Umbilical cord (tissue), 2 donors: ENCODE results near the gene TRPM8. TPM values are rescaled to one million over a fixed set of nuclear protein-coding genes. Genes with fewer than 3 reads are reported as not detected.

Source experiments
- DNase-seq: peaks from one replicate; pipeline ENCODE4 v3.0.0-alpha.2; 2015; ENCODE audit warnings: low spot score
- total RNA-seq: library from RNA; depleted of rRNA; stranded (reverse); fragments of >200 nt; gene quantifications from one replicate; pipeline ENCODE4 v1.2.3, GENCODE V29; 2014; ENCODE audit warnings: low replicate concordance; ENCODE audit not compliant: insufficient read depth

Gene TRPM8
- total RNA-seq, 1 donor from 2014 or later = 17.3 TPM

- DNase-seq = no peak
Observed at GRCh38 chr2:234044157-234044556, 127.0 kb downstream of the TRPM8 start.

DNA sequence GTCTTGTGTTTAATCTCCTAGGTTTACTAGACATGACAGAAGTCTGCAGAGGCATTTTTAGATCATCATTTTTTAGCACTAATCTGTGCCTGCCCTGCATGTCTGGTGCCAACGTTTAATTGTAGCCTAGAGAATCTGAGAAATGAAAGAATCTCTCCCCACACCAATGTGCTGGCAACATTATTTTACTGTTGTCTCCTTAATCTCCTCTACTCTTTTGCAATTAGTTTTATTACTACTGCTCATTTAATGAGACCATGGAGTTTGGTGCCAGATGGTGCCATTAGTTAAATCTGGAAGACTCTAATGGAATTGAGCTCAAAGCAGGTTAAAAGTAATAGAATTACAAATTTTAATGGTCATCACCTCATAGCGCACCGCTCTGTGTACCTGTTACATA, 129.3 kb downstream of the TRPM8 start:
- no peak for DNase-seq

DNA sequence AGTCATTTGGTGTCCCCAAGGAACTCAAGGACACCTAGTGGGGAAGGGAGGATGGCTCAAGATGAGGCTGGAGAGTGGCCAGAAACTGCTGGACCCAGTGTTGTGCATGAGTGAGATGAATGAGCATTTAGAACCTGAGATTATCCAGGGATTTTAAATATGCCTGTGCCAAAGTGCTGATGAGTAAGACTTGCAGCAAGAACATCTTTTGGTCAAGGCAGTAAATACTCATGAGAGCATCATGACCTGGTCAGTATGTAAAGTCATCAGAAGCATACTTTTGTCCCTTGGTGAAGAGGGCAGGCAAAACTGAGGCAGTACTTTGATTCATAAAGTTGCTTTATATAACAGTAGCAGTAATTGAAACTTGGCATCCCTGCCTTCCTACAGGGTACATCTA, 130.2 kb downstream of the TRPM8 start:
- DNase-seq = no peak

GRCh38 chr2:234048049-234048448, 130.9 kb downstream of the TRPM8 start:
- DNase-seq = no peak

DNA sequence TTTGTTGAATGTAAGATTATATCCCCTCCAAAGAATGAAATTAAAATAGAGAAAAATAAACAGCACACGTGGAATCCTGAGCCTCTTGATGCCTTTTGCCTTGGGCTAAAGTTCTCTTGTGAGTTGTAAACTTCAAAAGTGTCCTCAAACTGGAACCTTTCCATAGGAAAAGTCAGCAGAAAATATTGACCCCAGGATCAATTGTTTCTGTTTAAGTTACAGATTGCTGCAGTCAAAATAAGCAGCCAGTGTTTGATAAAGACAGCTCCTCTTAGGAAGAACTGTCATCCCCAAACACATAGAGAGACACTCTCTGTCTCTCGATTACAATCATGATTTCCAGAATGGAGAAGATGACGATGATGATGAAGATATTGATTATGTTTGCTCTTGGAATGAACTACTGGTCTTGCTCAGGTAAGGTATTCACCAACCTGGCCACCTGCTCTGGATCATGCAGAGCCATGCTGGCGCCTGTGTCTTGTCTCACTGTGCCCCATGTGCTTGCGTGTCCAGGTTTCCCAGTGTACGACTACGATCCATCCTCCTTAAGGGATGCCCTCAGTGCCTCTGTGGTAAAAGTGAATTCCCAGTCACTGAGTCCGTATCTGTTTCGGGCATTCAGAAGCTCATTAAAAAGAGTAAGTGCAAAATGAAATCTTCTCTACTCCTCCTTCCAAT, 133.4 kb downstream of the TRPM8 start, which contains the start of gene SPP2:
Gene SPP2, plus strand, starts transcription at position 248 of the 681 bp plus-strand sequence. Its CDS starts 85 bp downstream, at position 333.
- no peak for DNase-seq

DNA sequence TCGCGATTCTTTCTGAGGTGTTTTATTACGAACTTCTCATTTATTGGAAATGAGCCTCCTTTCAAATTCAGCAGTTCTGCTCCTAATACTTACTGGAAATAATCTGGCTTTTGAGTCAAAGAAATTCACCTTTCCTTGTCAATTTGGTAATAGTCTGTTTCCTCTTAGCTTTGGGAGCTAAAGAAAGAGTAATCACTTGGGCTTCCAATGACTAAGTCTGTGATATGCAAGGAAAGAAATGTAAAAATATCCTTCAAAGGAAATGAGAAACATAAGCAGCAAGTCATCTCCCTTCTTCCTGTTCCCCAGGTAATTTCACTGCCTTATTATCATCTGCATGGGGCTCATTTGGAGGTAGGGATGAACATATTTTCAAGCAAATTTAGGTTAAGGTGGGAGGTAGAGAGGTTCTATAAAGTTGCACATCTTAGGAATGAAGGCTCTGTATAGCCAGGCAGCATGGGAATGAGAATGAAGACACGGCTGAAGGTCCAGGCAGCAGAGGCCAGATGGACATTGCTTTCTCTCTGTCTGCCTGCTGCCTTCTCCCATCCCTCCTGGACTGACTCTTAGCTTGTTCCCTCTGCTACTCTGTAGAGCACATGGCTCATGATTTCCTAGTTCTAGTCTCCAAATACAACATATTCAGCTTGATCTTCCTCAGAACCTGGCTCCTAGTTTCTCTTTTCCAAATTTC, 134.3 kb downstream of the TRPM8 start:
- no peak for DNase-seq

DNA sequence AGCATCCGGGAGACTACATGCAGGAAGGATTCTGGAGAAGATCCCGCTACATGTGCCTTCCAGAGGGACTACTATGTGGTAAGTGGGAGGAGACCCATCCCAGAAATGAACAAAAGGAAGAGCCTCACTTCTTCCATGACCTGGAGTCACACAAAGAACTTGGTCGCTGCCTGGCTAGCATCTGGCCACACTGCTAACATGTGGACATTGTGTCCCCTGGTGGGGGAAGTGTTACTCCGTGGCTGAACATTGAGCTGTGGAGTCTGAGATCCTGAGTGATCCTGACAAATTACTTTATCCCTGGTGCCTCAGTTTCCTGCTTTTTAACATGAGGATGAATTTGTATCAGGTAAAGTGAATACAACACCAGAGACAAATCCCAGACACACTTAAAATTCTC, 141.7 kb downstream of the TRPM8 start:
- DNase-seq = no peak

DNA sequence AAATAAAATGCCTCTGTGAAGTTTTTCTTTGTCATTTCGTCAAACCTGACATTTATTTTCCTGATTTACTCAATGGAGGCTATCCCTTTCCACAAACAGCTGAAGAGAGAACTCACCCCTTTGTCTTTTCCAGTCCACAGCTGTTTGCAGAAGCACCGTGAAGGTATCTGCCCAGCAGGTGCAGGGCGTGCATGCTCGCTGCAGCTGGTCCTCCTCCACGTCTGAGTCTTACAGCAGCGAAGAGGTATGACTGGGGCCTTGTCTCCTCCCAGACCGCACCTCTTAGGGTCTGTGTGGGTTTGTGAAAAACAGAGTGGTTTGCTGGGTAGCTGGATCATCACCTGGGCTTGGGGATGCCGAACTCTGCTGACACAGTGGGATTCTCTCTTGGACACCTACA, 143.1 kb downstream of the TRPM8 start:
- DNase-seq = no peak

DNA sequence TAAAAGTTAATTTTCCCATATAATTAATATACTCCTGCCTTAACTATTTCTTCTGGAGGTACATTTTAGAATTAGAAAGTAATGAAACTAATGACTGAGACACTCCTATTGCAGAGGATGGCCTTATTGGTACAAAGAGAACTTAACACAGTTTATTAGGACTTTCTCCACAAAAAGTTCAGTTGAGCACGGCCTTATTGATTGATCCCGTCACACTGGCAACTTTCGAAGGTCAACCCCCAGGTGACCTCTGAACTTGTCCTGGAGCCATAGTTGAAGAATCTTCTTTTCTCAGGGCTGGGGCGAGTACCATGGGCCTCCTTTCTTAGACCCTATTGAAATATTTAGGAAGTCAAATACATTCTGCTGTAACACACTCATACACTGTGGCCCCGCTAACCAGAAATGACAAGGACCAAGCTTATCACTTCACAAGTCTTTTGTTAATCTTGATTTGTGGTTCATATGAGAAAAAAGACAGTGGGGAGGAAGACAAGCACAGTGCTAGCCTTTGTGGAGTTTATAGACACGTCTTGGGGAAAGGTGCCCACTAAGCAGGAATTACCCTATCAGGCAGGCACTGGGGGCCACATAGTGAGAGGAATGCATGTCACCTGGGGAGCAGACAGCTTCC, 144.6 kb downstream of the TRPM8 start:
- no peak for DNase-seq

DNA sequence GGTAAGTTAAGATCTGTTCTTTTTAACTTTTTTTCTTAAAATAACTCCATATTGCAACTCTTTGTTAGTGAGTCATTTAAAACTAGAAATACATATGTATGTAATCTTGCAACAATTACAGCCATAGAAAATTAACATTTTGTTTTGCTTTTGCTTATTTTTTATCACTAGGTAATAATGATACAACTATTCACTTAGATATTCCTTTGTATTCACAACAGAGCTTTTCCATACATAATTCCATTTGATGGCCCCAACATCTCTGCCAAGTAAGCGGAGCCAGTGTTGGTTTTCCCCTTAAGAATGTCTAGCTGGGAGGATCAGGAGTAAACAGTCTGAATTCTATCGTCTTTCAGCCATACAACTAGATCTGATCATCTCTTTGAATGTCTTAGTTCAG, 149.4 kb downstream of the TRPM8 start:
- DNase-seq = no peak

Other genes starting within 250 kb of the TRPM8 start
- 0.48 TPM for gene UGT1A9, start 245.5 kb upstream of the TRPM8 start, total RNA-seq
- 3.6 TPM for gene UGT1A7, start 235.5 kb upstream of the TRPM8 start, total RNA-seq
- 3.1 TPM for gene UGT1A6, start 224.5 kb upstream of the TRPM8 start, total RNA-seq
- not detected for gene UGT1A5, start 204.5 kb upstream of the TRPM8 start, total RNA-seq
- not detected for gene UGT1A4, start 198.6 kb upstream of the TRPM8 start, total RNA-seq
- gene UGT1A3, start 188.3 kb upstream of the TRPM8 start, total RNA-seq = not detected
- gene UGT1A1, start 157.1 kb upstream of the TRPM8 start, total RNA-seq = 3.1 TPM
- not detected for gene MROH2A, start 139.0 kb upstream of the TRPM8 start, total RNA-seq
- 3.9 TPM for gene HJURP, start 62.8 kb upstream of the TRPM8 start, total RNA-seq
- gene SPP2, start 133.3 kb downstream of the TRPM8 start, total RNA-seq = not detected